ENCODE measurements around the gene RXRA. TPM values are rescaled to one million over a fixed set of nuclear protein-coding genes. Genes with fewer than 3 reads are reported as not detected.
A peak's percentile ranks its signal among the peaks of the same experiment; 100 is the strongest.

The RXRA gene
- total and polyA plus RNA-seq, 2 of the 13 experiments (the other 11 are each of a cell fraction or from before 2014, with no cell fraction given): 18.9 to 29.2 TPM

DNA sequence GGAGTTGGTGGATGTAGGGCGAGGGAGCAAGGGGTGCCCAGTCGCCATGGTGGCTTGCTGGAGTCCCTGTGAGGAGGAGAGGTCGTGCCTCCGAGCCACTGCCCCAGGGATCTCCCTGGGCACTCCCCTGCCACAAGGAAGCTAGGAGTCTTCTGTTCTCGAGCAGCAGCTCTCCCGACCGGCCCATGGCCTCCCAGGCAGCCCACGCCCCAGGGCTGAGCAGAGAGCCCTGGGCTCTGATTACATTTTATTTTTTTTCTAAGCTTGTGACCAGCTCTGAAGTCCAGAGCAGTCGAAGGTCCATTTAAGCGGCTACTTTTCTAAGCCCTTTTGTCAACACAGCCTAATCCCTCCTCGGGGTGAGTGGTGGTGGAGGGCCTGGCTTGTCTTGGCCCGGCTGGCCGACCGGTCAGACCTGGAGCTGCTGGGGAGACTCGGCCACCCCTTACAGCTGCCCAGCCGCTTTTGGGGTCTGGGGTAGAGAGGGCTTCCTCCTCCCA is 2.1 kb downstream of the RXRA start (continued):
- TF ChIP-seq, protein P1, sequence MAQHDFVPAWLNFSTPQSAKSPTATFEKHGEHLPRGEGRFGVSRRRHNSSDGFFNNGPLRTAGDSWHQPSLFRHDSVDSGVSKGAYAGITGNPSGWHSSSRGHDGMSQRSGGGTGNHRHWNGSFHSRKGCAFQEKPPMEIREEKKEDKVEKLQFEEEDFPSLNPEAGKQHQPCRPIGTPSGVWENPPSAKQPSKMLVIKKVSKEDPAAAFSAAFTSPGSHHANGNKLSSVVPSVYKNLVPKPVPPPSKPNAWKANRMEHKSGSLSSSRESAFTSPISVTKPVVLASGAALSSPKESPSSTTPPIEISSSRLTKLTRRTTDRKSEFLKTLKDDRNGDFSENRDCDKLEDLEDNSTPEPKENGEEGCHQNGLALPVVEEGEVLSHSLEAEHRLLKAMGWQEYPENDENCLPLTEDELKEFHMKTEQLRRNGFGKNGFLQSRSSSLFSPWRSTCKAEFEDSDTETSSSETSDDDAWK (CRISPR knock-in tag; IDR thresholded peaks at IDR 0.05): no peak
- TF ChIP-seq RBFOX2 (IDR thresholded peaks at IDR 0.05; ENCODE audit: low read depth, low read length): no peak
- TF ChIP-seq REPIN1 (CRISPR knock-in tag; IDR thresholded peaks at IDR 0.05; ENCODE audit: borderline replicate concordance, low read depth): no peak
- TF ChIP-seq, protein P2, sequence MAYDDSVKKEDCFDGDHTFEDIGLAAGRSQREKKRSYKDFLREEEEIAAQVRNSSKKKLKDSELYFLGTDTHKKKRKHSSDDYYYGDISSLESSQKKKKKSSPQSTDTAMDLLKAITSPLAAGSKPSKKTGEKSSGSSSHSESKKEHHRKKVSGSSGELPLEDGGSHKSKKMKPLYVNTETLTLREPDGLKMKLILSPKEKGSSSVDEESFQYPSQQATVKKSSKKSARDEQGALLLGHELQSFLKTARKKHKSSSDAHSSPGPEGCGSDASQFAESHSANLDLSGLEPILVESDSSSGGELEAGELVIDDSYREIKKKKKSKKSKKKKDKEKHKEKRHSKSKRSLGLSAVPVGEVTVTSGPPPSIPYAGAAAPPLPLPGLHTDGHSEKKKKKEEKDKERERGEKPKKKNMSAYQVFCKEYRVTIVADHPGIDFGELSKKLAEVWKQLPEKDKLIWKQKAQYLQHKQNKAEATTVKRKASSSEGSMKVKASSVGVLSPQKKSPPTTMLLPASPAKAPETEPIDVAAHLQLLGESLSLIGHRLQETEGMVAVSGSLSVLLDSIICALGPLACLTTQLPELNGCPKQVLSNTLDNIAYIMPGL (CRISPR knock-in tag; IDR thresholded peaks at IDR 0.05; ENCODE audit: borderline replicate concordance in 1 of 2, low read depth in 1 of 2): peak in 1 of 2 experiments; percentile 28; a peak in 2 of 4 replicates
- no peak for TF ChIP-seq ZNF292 (CRISPR knock-in tag; IDR thresholded peaks at IDR 0.05; ENCODE audit: borderline replicate concordance, low read depth)
- TF ChIP-seq TBX2 (CRISPR knock-in tag; IDR thresholded peaks at IDR 0.05; ENCODE audit: borderline replicate concordance): no peak
- TF ChIP-seq, protein P3, sequence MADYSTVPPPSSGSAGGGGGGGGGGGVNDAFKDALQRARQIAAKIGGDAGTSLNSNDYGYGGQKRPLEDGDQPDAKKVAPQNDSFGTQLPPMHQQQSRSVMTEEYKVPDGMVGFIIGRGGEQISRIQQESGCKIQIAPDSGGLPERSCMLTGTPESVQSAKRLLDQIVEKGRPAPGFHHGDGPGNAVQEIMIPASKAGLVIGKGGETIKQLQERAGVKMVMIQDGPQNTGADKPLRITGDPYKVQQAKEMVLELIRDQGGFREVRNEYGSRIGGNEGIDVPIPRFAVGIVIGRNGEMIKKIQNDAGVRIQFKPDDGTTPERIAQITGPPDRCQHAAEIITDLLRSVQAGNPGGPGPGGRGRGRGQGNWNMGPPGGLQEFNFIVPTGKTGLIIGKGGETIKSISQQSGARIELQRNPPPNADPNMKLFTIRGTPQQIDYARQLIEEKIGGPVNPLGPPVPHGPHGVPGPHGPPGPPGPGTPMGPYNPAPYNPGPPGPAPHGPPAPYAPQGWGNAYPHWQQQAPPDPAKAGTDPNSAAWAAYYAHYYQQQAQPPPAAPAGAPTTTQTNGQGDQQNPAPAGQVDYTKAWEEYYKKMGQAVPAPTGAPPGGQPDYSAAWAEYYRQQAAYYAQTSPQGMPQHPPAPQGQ (CRISPR knock-in tag; IDR thresholded peaks at IDR 0.05; ENCODE audit: borderline replicate concordance): no peak
- TF ChIP-seq, protein P4, sequence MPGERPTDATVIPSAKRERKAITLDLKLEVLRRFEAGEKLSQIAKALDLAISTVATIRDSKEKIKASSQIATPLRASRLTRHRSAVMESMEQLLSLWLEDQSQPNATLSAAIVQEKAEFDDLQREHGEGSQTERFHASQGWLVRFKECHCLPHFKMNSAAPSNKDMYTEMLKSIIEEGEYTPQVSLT (CRISPR knock-in tag; IDR thresholded peaks at IDR 0.05; ENCODE audit: borderline replicate concordance, low read depth): no peak
- TF ChIP-seq, protein P5, sequence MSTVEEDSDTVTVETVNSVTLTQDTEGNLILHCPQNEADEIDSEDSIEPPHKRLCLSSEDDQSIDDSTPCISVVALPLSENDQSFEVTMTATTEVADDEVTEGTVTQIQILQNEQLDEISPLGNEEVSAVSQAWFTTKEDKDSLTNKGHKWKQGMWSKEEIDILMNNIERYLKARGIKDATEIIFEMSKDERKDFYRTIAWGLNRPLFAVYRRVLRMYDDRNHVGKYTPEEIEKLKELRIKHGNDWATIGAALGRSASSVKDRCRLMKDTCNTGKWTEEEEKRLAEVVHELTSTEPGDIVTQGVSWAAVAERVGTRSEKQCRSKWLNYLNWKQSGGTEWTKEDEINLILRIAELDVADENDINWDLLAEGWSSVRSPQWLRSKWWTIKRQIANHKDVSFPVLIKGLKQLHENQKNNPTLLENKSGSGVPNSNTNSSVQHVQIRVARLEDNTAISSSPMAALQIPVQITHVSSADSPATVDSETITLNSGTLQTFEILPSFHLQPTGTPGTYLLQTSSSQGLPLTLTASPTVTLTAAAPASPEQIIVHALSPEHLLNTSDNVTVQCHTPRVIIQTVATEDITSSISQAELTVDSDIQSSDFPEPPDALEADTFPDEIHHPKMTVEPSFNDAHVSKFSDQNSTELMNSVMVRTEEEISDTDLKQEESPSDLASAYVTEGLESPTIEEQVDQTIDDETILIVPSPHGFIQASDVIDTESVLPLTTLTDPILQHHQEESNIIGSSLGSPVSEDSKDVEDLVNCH (CRISPR knock-in tag; IDR thresholded peaks at IDR 0.05): 0 out of 2 replicates have a peak, but pooled peaks have one; percentile 7
- no peak for TF ChIP-seq YEATS2 (CRISPR knock-in tag; IDR thresholded peaks at IDR 0.05; ENCODE audit: borderline replicate concordance)
- TF ChIP-seq, protein P6, sequence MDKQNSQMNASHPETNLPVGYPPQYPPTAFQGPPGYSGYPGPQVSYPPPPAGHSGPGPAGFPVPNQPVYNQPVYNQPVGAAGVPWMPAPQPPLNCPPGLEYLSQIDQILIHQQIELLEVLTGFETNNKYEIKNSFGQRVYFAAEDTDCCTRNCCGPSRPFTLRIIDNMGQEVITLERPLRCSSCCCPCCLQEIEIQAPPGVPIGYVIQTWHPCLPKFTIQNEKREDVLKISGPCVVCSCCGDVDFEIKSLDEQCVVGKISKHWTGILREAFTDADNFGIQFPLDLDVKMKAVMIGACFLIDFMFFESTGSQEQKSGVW (CRISPR knock-in tag; IDR thresholded peaks at IDR 0.05; ENCODE audit: borderline replicate concordance): no peak
- TF ChIP-seq ZNF12 (CRISPR knock-in tag; IDR thresholded peaks at IDR 0.05): no peak
- TF ChIP-seq SMARCE1 (IDR thresholded peaks at IDR 0.05; ENCODE audit: borderline replicate concordance): no peak
- no peak for TF ChIP-seq ZNF883 (CRISPR knock-in tag; IDR thresholded peaks at IDR 0.05; ENCODE audit: not compliant biosample characterization)
- 0 out of 2 replicates have a peak, but pooled peaks have one; percentile 17 for TF ChIP-seq CREM (IDR thresholded peaks at IDR 0.05)
- no peak for TF ChIP-seq CREM (CRISPR knock-in tag; IDR thresholded peaks at IDR 0.05)
- TF ChIP-seq CBX2 (IDR thresholded peaks at IDR 0.05; ENCODE audit: low read depth, low read length): no peak
- no peak for TF ChIP-seq CBX2 (CRISPR knock-in tag; IDR thresholded peaks at IDR 0.05; ENCODE audit: low read depth)
- TF ChIP-seq ZMYM4 (CRISPR knock-in tag; IDR thresholded peaks at IDR 0.05): no peak
- no peak for TF ChIP-seq ZNF766 (CRISPR knock-in tag; IDR thresholded peaks at IDR 0.05; ENCODE audit: borderline replicate concordance)
- no peak for TF ChIP-seq SNRNP70 (IDR thresholded peaks at IDR 0.05; ENCODE audit: low read depth, low read length)
